GM23248 (cell line): ENCODE results near the gene TWIST2. TPM values are rescaled to one million over a fixed set of nuclear protein-coding genes. Genes with fewer than 3 reads are reported as not detected.
A peak's percentile ranks its signal among the peaks of the same experiment; 100 is the strongest.

Experiments used
- DNase-seq: peaks from one replicate; pipeline ENCODE4 v3.0.0-alpha.2; 2015
- H2AFZ ChIP-seq: fragments of 200-600 bp; sonication (generic); 2 replicates; pipeline ENCODE4 v1.6.1; 2016; ENCODE audit warnings: antibody characterized with exemption
- H3F3A ChIP-seq: fragments of 200-600 bp; sonication (generic); 2 replicates; pipeline ENCODE4 v1.6.1; 2016; ENCODE audit warnings: mild to moderate bottlenecking, antibody characterized with exemption, mixed run types; ENCODE audit not compliant: insufficient read depth
- H3K27ac ChIP-seq: fragments of 200-600 bp; sonication (generic); 2 replicates; pipeline ENCODE4 v1.5.1; 2016; ENCODE audit warnings: mild to moderate bottlenecking
- H3K27me3 ChIP-seq: fragments of 200-600 bp; sonication (generic); replicated peaks from 2 replicates; pipeline ENCODE4 v1.6.1; 2016; ENCODE audit warnings: mild to moderate bottlenecking; ENCODE audit not compliant: insufficient read depth
- H3K36me3 ChIP-seq: fragments of 200-600 bp; sonication (generic); 2 replicates; pipeline ENCODE4 v1.6.1; 2016; ENCODE audit warnings: low read depth, mild to moderate bottlenecking
- H3K4me1 ChIP-seq: fragments of 200-600 bp; sonication (generic); 2 replicates; pipeline ENCODE4 v1.6.1; 2016; ENCODE audit warnings: mild to moderate bottlenecking; ENCODE audit not compliant: insufficient read depth
- H3K4me2 ChIP-seq: fragments of 200-600 bp; sonication (generic); one replicate; pipeline ENCODE4 v1.6.1; 2016; ENCODE audit warnings: mild to moderate bottlenecking; ENCODE audit not compliant: unreplicated experiment
- H3K4me3 ChIP-seq: fragments of 200-600 bp; sonication (generic); 2 replicates; pipeline ENCODE4 v1.5.1; 2016; ENCODE audit warnings: mild to moderate bottlenecking
- H3K79me2 ChIP-seq: fragments of 200-600 bp; sonication (generic); 2 replicates; pipeline ENCODE4 v1.6.1; 2016; ENCODE audit warnings: mild to moderate bottlenecking; ENCODE audit not compliant: insufficient read depth
- H3K9ac ChIP-seq: fragments of 200-600 bp; sonication (generic); 2 replicates; pipeline ENCODE4 v1.6.1; 2016; ENCODE audit warnings: mild to moderate bottlenecking
- H3K9me2 ChIP-seq: fragments of 200-600 bp; sonication (generic); 2 replicates; pipeline ENCODE4 v1.6.1; 2016; ENCODE audit warnings: mixed run types, mild to moderate bottlenecking, moderate library complexity; ENCODE audit not compliant: insufficient read depth
- H3K9me3 ChIP-seq: fragments of 200-600 bp; sonication (generic); one replicate; pipeline ENCODE4 v1.6.1; 2017; ENCODE audit warnings: low read depth
- H4K20me1 ChIP-seq: fragments of 200-600 bp; sonication (generic); 2 replicates; pipeline ENCODE4 v1.6.0; 2016; ENCODE audit not compliant: insufficient read depth
- EZH2 ChIP-seq: fragments of 200-600 bp; sonication (generic); IDR thresholded peaks from 2 replicates; pipeline ENCODE4 v1.6.1; 2018; ENCODE audit warnings: antibody characterized with exemption, mild to moderate bottlenecking; ENCODE audit not compliant: insufficient read depth, poor library complexity, severe bottlenecking
- EZH2phosphoT487 ChIP-seq: fragments of 200-600 bp; sonication (generic); IDR thresholded peaks from 2 replicates; pipeline ENCODE4 v1.6.1; 2018; ENCODE audit warnings: antibody characterized with exemption, moderate library complexity, mild to moderate bottlenecking, low read depth; ENCODE audit not compliant: insufficient read depth
- WGBS, 2 experiments: methylation state at CpG; one replicate each; pipeline ENCODE4 v1.1.6; 2015 to 2017; ENCODE audit warnings: low lambda C conversion rate in 2 of 2, low coverage in 1 of 2; ENCODE audit errors: missing lambda C conversion rate in 2 of 2; 5-methylcytosine and 5-hydroxymethylcytosine counted together
- in situ Hi-C: fragments of 300-500 bp; cut with MboI; formaldehyde crosslinking; loops from 2 replicates; pipeline ENCODE4 v1.15.0; 2020
- polyA plus RNA-seq: library from polyadenylated mRNA; unstranded; fragments of >200 nt; fragmentation: Nextera tagmentation; extraction: Ambion mirVana; gene quantifications from 2 replicates; pipeline ENCODE4 v1.2.1, GENCODE V29; 2016
- total RNA-seq: library from RNA; depleted of rRNA; stranded (reverse); fragments of >200 nt; shearing (Covaris generic); gene quantifications from 2 replicates; pipeline ENCODE4 v1.2.3, GENCODE V29; 2014

The TWIST2 gene
- total and polyA plus RNA-seq, 2 experiments from 2014 or later, result 248 to 544 TPM

GRCh38 chr2:238820197-238820596 lies 27.7 kb upstream of the TWIST2 start:
- 85 to 86% methylated on average over 1 of the region's 1 CpG for WGBS, 2 experiments
- H3K27ac ChIP-seq, result no peak overlapping the region

GRCh38 chr2:238820916-238821315 lies 27.0 kb upstream of the TWIST2 start:
- H4K20me1 ChIP-seq, result no peaks in the 10 kb centered on the region
- in situ Hi-C loops, result no loop called here
- H2AFZ ChIP-seq, result peak overlapping the region; percentile 37; the same call in 1 of the 2 replicates
- peak; percentile 93 for DNase-seq
- no peaks in the 10 kb centered on the region for H3K27me3 ChIP-seq
- no peaks in the 10 kb centered on the region for H3K9me3 ChIP-seq
- H3K36me3 ChIP-seq, result no peaks in the 10 kb centered on the region
- peak overlapping the region; percentile 54 for H3K27ac ChIP-seq
- WGBS, 2 experiments, result 6% methylated on average over 6 of the region's 6 CpGs
- H3K9me2 ChIP-seq, result no peaks in the 10 kb centered on the region
- TF ChIP-seq EZH2phosphoT487, result no peak
- no peak for TF ChIP-seq EZH2
- no peaks in the 10 kb centered on the region for H3K79me2 ChIP-seq
- H3K4me1 ChIP-seq, result peaks cover 18% of the 10 kb centered on the region
- H3F3A ChIP-seq, result peaks cover 12% of the 10 kb centered on the region
- peak overlapping the region; percentile 77 for H3K4me2 ChIP-seq
- peak overlapping the region; percentile 26; the same call in 1 of the 2 replicates for H3K4me3 ChIP-seq
- H3K9ac ChIP-seq, result peak overlapping the region; percentile 47

More at GRCh38 chr2:238820197-238820596, 27.7 kb upstream of the TWIST2 start:
- H3K9ac ChIP-seq, result no peak overlapping the region
- peaks cover 12% of the 10 kb centered on the region for H3F3A ChIP-seq
- H4K20me1 ChIP-seq, result no peaks in the 10 kb centered on the region
- H3K27me3 ChIP-seq, result no peaks in the 10 kb centered on the region
- no peak overlapping the region for H2AFZ ChIP-seq
- no peak overlapping the region for H3K4me3 ChIP-seq
- H3K9me2 ChIP-seq, result no peaks in the 10 kb centered on the region
- no peaks in the 10 kb centered on the region for H3K79me2 ChIP-seq
- no peak overlapping the region for H3K4me2 ChIP-seq
- TF ChIP-seq EZH2 (no peak), EZH2phosphoT487 (no peak)
- H3K36me3 ChIP-seq, result no peaks in the 10 kb centered on the region
- H3K4me1 ChIP-seq, result peaks cover 18% of the 10 kb centered on the region
- no peak for DNase-seq
- in situ Hi-C loops, result no loop called here
- H3K9me3 ChIP-seq, result no peaks in the 10 kb centered on the region

GRCh38 chr2:238821391-238821790 lies 26.5 kb upstream of the TWIST2 start:
- Histone ChIP-seq H3K4me2 (peak overlapping the region; percentile 77), H3K9me2 (no peaks in the 10 kb centered on the region)

GRCh38 chr2:238821944-238822670 lies 25.8 kb upstream of the TWIST2 start:
- Histone ChIP-seq H3K4me1 (peaks cover 18% of the 10 kb centered on the region), H3F3A (peaks cover 12% of the 10 kb centered on the region), H3K4me2 (no peak overlapping the region), H2AFZ (no peak overlapping the region), H3K27me3 (no peaks in the 10 kb centered on the region), H3K9me2 (no peaks in the 10 kb centered on the region), H3K27ac (no peak overlapping the region), H3K4me3 (no peak overlapping the region), H3K36me3 (no peaks in the 10 kb centered on the region), H3K9ac (0 out of 2 replicates have a peak overlapping the region, but pooled peaks have one; percentile 47), H3K79me2 (no peaks in the 10 kb centered on the region), H3K9me3 (no peaks in the 10 kb centered on the region), H4K20me1 (no peaks in the 10 kb centered on the region)
- TF ChIP-seq EZH2phosphoT487 (no peak), EZH2 (no peak)
- WGBS, 2 experiments, result 88% methylated on average over 10 of the region's 10 CpGs
- in situ Hi-C loops, result no loop called here
- DNase-seq, result no peak

More at GRCh38 chr2:238821391-238821790, 26.5 kb upstream of the TWIST2 start:
- in situ Hi-C loops, result no loop called here
- H3K79me2 ChIP-seq, result no peaks in the 10 kb centered on the region
- H3K4me1 ChIP-seq, result peaks cover 18% of the 10 kb centered on the region
- H2AFZ ChIP-seq, result peak overlapping the region; percentile 37; the same call in 1 of the 2 replicates
- peaks cover 12% of the 10 kb centered on the region for H3F3A ChIP-seq
- DNase-seq, result peak; percentile 78
- no peaks in the 10 kb centered on the region for H3K9me3 ChIP-seq
- peak overlapping the region; percentile 47 for H3K9ac ChIP-seq
- 0 out of 2 replicates have a peak overlapping the region, but pooled peaks have one; percentile 10 for H3K4me3 ChIP-seq
- H4K20me1 ChIP-seq, result no peaks in the 10 kb centered on the region
- H3K36me3 ChIP-seq, result no peaks in the 10 kb centered on the region
- 14 to 19% methylated on average over 9 of the region's 9 CpGs for WGBS, 2 experiments
- TF ChIP-seq EZH2phosphoT487 (no peak), EZH2 (no peak)
- H3K27me3 ChIP-seq, result no peaks in the 10 kb centered on the region
- peak overlapping the region; percentile 54 for H3K27ac ChIP-seq

- DNase-seq, result no peak
- H2AFZ ChIP-seq, result no peak overlapping the region
- no peaks in the 10 kb centered on the region for H3K9me2 ChIP-seq
- no peak overlapping the region for H3K27ac ChIP-seq
- 100% methylated on average over 1 of the region's 1 CpG for WGBS, 2 experiments
- H3K27me3 ChIP-seq, result no peaks in the 10 kb centered on the region
- in situ Hi-C loops, result no loop called here
- H3K4me1 ChIP-seq, result peaks cover 18% of the 10 kb centered on the region
- no peak overlapping the region for H3K9ac ChIP-seq
- peaks cover 12% of the 10 kb centered on the region for H3F3A ChIP-seq
- TF ChIP-seq EZH2 (no peak), EZH2phosphoT487 (no peak)
- no peaks in the 10 kb centered on the region for H3K9me3 ChIP-seq
- H3K4me2 ChIP-seq, result no peak overlapping the region
- H3K36me3 ChIP-seq, result no peaks in the 10 kb centered on the region
- no peak overlapping the region for H3K4me3 ChIP-seq
- no peaks in the 10 kb centered on the region for H3K79me2 ChIP-seq
- no peaks in the 10 kb centered on the region for H4K20me1 ChIP-seq
Observed at GRCh38 chr2:238822955-238823354, 24.9 kb upstream of the TWIST2 start.
